Adrenal gland (tissue), 5 donors: ENCODE measurements around the gene TSPAN18.

Experiments
- CTCF ChIP-seq, 6 experiments: fragments of 450-650 bp in 4 of 6; fragments of 200-600 bp in 2 of 6; sonication (generic) in 1 of 6; IDR thresholded peaks; 1 replicate in 5 of 6; 2 replicates in 1 of 6; pipeline versions ENCODE4 v1.5.1 to v1.8.0; 2016 to 2021; ENCODE audit warnings: antibody characterized with exemption in 6 of 6, mild to moderate bottlenecking in 2 of 6, moderate library complexity in 1 of 6
- POLR2A ChIP-seq, 2 donors: fragments of 450-650 bp; IDR thresholded peaks; one replicate each; pipeline ENCODE4 v1.6.1; 2017; ENCODE audit warnings: antibody characterized with exemption in 2 of 2, mild to moderate bottlenecking in 2 of 2, moderate library complexity in 1 of 2
- donor health status: DM: no; HTN: no; CAD: no.

GRCh38 chr11:44912270-44912987 is 185.7 kb downstream of the TSPAN18 start:
- no peak for TF ChIP-seq CTCF (IDR thresholded peaks at IDR 0.05)
- no peak for TF ChIP-seq POLR2A (IDR thresholded peaks at IDR 0.05)
